H9 (cell line): ENCODE measurements around the gene CDC45. TPM values are rescaled to one million over a fixed set of nuclear protein-coding genes. Genes with fewer than 3 reads are reported as not detected.

Experiments
- DNase-seq: peaks from one replicate; pipeline ENCODE4 v3.0.0-alpha.2; 2017
- H2AFZ ChIP-seq: one replicate; pipeline ENCODE4 v1.6.1; 2013; ENCODE audit warnings: mild to moderate bottlenecking, low read length, control low read depth, moderate library complexity
- H2AK5ac ChIP-seq: 2 replicates; pipeline ENCODE4 v1.6.1; 2013; ENCODE audit warnings: low read length, control low read depth, mixed read lengths; ENCODE audit not compliant: insufficient read length
- H2BK120ac ChIP-seq: one replicate; pipeline ENCODE4 v1.6.1; 2013; ENCODE audit warnings: low read depth, mild to moderate bottlenecking, low read length, control low read depth, inconsistent platforms; ENCODE audit not compliant: poor library complexity, severe bottlenecking
- H2BK12ac ChIP-seq: 2 replicates; pipeline ENCODE4 v1.6.1; 2013; ENCODE audit warnings: low read length, control low read depth, mixed read lengths, low read depth; ENCODE audit not compliant: insufficient read length
- H2BK15ac ChIP-seq: 2 replicates; pipeline ENCODE4 v1.6.1; 2013; ENCODE audit warnings: low read depth, low read length, control low read depth
- H2BK20ac ChIP-seq: one replicate; pipeline ENCODE4 v1.6.1; 2013; ENCODE audit warnings: low read depth, mild to moderate bottlenecking, low read length, control low read depth, inconsistent platforms; ENCODE audit not compliant: poor library complexity, severe bottlenecking
- H2BK5ac ChIP-seq: 2 replicates; pipeline ENCODE4 v1.6.1; 2013; ENCODE audit warnings: low read length, control low read depth, mixed read lengths; ENCODE audit not compliant: insufficient read length
- H3K14ac ChIP-seq: 2 replicates; pipeline ENCODE4 v1.6.1; 2013; ENCODE audit warnings: low read length, control low read depth; ENCODE audit not compliant: insufficient read depth
- H3K18ac ChIP-seq: 2 replicates; pipeline ENCODE4 v1.6.1; 2013; ENCODE audit warnings: low read depth, mild to moderate bottlenecking, mixed read lengths, low read length, control low read depth; ENCODE audit not compliant: insufficient read length
- H3K23ac ChIP-seq: 2 replicates; pipeline ENCODE4 v1.6.1; 2013; ENCODE audit warnings: low read length, control low read depth, mixed read lengths, low read depth; ENCODE audit not compliant: insufficient read length
- H3K23me2 ChIP-seq: 2 replicates; pipeline ENCODE4 v1.6.1; 2013; ENCODE audit warnings: low read depth, mild to moderate bottlenecking, mixed read lengths, low read length, control low read depth; ENCODE audit not compliant: insufficient read length, poor library complexity, severe bottlenecking
- H3K27ac ChIP-seq: 2 replicates; pipeline ENCODE4 v1.5.1; 2013; ENCODE audit warnings: low read length, control low read depth, mixed read lengths, low read depth; ENCODE audit not compliant: insufficient read length
- H3K27me3 ChIP-seq: 2 replicates; pipeline ENCODE4 v1.6.1; 2013; ENCODE audit warnings: low read length, control low read depth, inconsistent platforms; ENCODE audit not compliant: insufficient read depth
- H3K4ac ChIP-seq: 2 replicates; pipeline ENCODE4 v1.6.1; 2013; ENCODE audit warnings: low read depth, mild to moderate bottlenecking, control low read depth, inconsistent platforms, low read length, moderate library complexity
- H3K4me1 ChIP-seq: 2 replicates; pipeline ENCODE4 v1.6.1; 2013; ENCODE audit warnings: low read length, control low read depth, inconsistent platforms; ENCODE audit not compliant: insufficient read depth
- H3K4me2 ChIP-seq: 2 replicates; pipeline ENCODE4 v1.6.1; 2013; ENCODE audit warnings: low read length, control low read depth, mixed read lengths; ENCODE audit not compliant: insufficient read length, insufficient read depth
- H3K56ac ChIP-seq: 2 replicates; pipeline ENCODE4 v1.6.1; 2013; ENCODE audit warnings: low read depth, mild to moderate bottlenecking, mixed read lengths, low read length, control low read depth; ENCODE audit not compliant: insufficient read length
- H3K79me1 ChIP-seq: 2 replicates; pipeline ENCODE4 v1.6.1; 2013; ENCODE audit warnings: low read depth, mild to moderate bottlenecking, moderate library complexity, low read length, control low read depth, inconsistent platforms; ENCODE audit not compliant: insufficient read depth, poor library complexity, severe bottlenecking
- H3K79me2 ChIP-seq: 2 replicates; pipeline ENCODE4 v1.6.1; 2013; ENCODE audit warnings: low read length, control low read depth, inconsistent platforms; ENCODE audit not compliant: insufficient read depth
- H3K9ac ChIP-seq: 2 replicates; pipeline ENCODE4 v1.6.1; 2013; ENCODE audit warnings: low read length, control low read depth, mixed read lengths; ENCODE audit not compliant: insufficient read length; ENCODE audit errors: extremely low read depth
- H3K9me3 ChIP-seq: one replicate; pipeline ENCODE4 v1.6.1; 2013; ENCODE audit warnings: low read depth, low read length, inconsistent platforms; ENCODE audit not compliant: control insufficient read depth
- H3T11ph ChIP-seq: one replicate; pipeline ENCODE4 v1.6.1; 2013; ENCODE audit warnings: mild to moderate bottlenecking, low read length, control low read depth, inconsistent platforms
- H4K20me1 ChIP-seq: one replicate; pipeline ENCODE4 v1.6.1; 2013; ENCODE audit not compliant: control insufficient read depth, insufficient read length, insufficient read depth
- H4K5ac ChIP-seq: 2 replicates; pipeline ENCODE4 v1.6.1; 2013; ENCODE audit warnings: low read depth, mild to moderate bottlenecking, mixed read lengths, low read length, control low read depth; ENCODE audit not compliant: insufficient read length
- H4K8ac ChIP-seq: replicated peaks from 2 replicates; pipeline ENCODE4 v1.6.1; 2013; ENCODE audit warnings: low read length, control low read depth, mixed read lengths, low read depth; ENCODE audit not compliant: insufficient read length
- H4K91ac ChIP-seq: 2 replicates; pipeline ENCODE4 v1.6.1; 2013; ENCODE audit warnings: low read depth, mild to moderate bottlenecking, moderate library complexity, mixed read lengths, low read length, control low read depth; ENCODE audit not compliant: insufficient read length
- H3K27ac Mint-ChIP-seq, 3 experiments: 2 replicates in 2 of 3; 3 replicates in 1 of 3; pipeline ENCODE4 v1.8.0; 2020 to 2021; ENCODE audit warnings: mixed read lengths in 3 of 3, mild to moderate bottlenecking in 1 of 3, moderate library complexity in 1 of 3
- H3K27me3 Mint-ChIP-seq: 2 replicates; pipeline ENCODE4 v1.8.0; 2021; ENCODE audit warnings: low read depth, mild to moderate bottlenecking, moderate library complexity, mixed read lengths
- H3K36me3 Mint-ChIP-seq, 3 experiments: 2 replicates in 2 of 3; 3 replicates in 1 of 3; pipeline ENCODE4 v1.8.0; 2020 to 2021; ENCODE audit warnings: low read depth in 3 of 3, mixed read lengths in 3 of 3; ENCODE audit not compliant: insufficient read depth in 1 of 3
- H3K4me1 Mint-ChIP-seq, 2 experiments: 2 replicates each; pipeline ENCODE4 v1.8.0; 2020; ENCODE audit warnings: mixed read lengths in 2 of 2
- H3K4me3 Mint-ChIP-seq, 2 experiments: 2 replicates in 1 of 2; 3 replicates in 1 of 2; pipeline ENCODE4 v1.8.0; 2020 to 2021; ENCODE audit warnings: mild to moderate bottlenecking in 2 of 2, mixed read lengths in 2 of 2, moderate library complexity in 1 of 2
- H3K9me3 Mint-ChIP-seq, 2 experiments: 2 replicates in 1 of 2; 3 replicates in 1 of 2; pipeline ENCODE4 v1.8.0; 2020; ENCODE audit warnings: mild to moderate bottlenecking in 2 of 2, mixed read lengths in 2 of 2, moderate library complexity in 1 of 2
- CTCF ChIP-seq: fragments of 200-600 bp; sonication (generic); conservative IDR thresholded peaks from 3 replicates; pipeline ENCODE4 v1.8.0; 2021; ENCODE audit warnings: antibody characterized with exemption, mild to moderate bottlenecking
- WGBS: extraction: QIAGEN DNeasy Blood & Tissue Kit; methylation state at CpG from one replicate; pipeline ENCODE4 v1.1.7; 2013; ENCODE audit warnings: missing lambda C conversion rate, low lambda C conversion rate, mixed read lengths; ENCODE audit not compliant: insufficient read length; ENCODE audit errors: extremely low coverage; 5-methylcytosine and 5-hydroxymethylcytosine counted together
- total RNA-seq: library from RNA; stranded (reverse); gene quantifications from 2 replicates; pipeline ENCODE4 v1.2.1, GENCODE V29; 2021

The CDC45 gene
- total RNA-seq, 1 experiment from 2014 or later, result 35.7 TPM

GRCh38 chr22:19504900-19505734 lies 25.4 kb downstream of the CDC45 start:
- peaks cover 14 to 54% (median 33%) of the 10 kb centered on the region in 3 experiments for H3K36me3 Mint-ChIP-seq
- no peak overlapping the region for H2AFZ ChIP-seq
- H3K9me3 Mint-ChIP-seq, result no peaks in the 10 kb centered on the region
- H3K9me3 ChIP-seq, result no peaks in the 10 kb centered on the region
- no peaks in the 10 kb centered on the region for H4K20me1 ChIP-seq
- no peak overlapping the region for H3T11ph ChIP-seq
- peak overlapping the region in 1 of 3 experiments; percentile 72; a peak in 1 of 7 replicates for H3K27ac Mint-ChIP-seq
- no peak overlapping the region for H3K4me2 ChIP-seq
- H3K14ac ChIP-seq, result no peak overlapping the region
- no peak overlapping the region for H4K5ac ChIP-seq
- no peak overlapping the region for H4K91ac ChIP-seq
- no peak overlapping the region for H3K23ac ChIP-seq
- H3K18ac ChIP-seq, result no peak overlapping the region
- no peaks in the 10 kb centered on the region for H3K23me2 ChIP-seq
- H3K79me2 ChIP-seq, result no peaks in the 10 kb centered on the region
- no peak overlapping the region for H3K27ac ChIP-seq
- no peak overlapping the region for H3K4ac ChIP-seq
- no peaks in the 10 kb centered on the region; the same call in 1 of the 2 replicates for H3K4me1 ChIP-seq
- H3K79me1 ChIP-seq, result no peaks in the 10 kb centered on the region
- no peak overlapping the region for H4K8ac ChIP-seq
- no peaks in the 10 kb centered on the region; the same call in 1 of the 2 replicates for H3K27me3 Mint-ChIP-seq
- no peak overlapping the region for H3K56ac ChIP-seq
- no peak for TF ChIP-seq CTCF
- H2AK5ac ChIP-seq, result no peak overlapping the region
- no peaks in the 10 kb centered on the region for H3K27me3 ChIP-seq
- H2BK12ac ChIP-seq, result no peak overlapping the region
- H2BK20ac ChIP-seq, result no peak overlapping the region
- no peak overlapping the region for H2BK120ac ChIP-seq
- no CpG with 5 or more reads among the region's 18 CpGs for WGBS
- H2BK15ac ChIP-seq, result no peak overlapping the region
- H3K4me3 Mint-ChIP-seq, result no peak overlapping the region
- no peak overlapping the region for H3K9ac ChIP-seq
- DNase-seq, result no peak
- H3K4me1 Mint-ChIP-seq, result peaks cover 9% of the 10 kb centered on the region in 2 experiments
- no peak overlapping the region for H2BK5ac ChIP-seq
